ENCODE data around the gene CSTB. TPM values are rescaled to one million over a fixed set of nuclear protein-coding genes. Genes with fewer than 3 reads are reported as not detected.

The CSTB gene
- total RNA-seq, 1 donor from 2014 or later = 45.4 TPM

GRCh38 chr21:43767984-43768867 lies 7.9 kb downstream of the CSTB start:
- H3K36me3 Mint-ChIP-seq = peaks cover 2% of the 10 kb centered on the region
- no peaks in the 10 kb centered on the region for H3K27me3 Mint-ChIP-seq
- peak overlapping the region; percentile 95 for H3K27ac Mint-ChIP-seq
- H3K4me3 Mint-ChIP-seq = peak overlapping the region; percentile 55
- no peak for DNase-seq (ENCODE audit: extremely low spot score, unreplicated experiment)
- TF ChIP-seq, protein P1, sequence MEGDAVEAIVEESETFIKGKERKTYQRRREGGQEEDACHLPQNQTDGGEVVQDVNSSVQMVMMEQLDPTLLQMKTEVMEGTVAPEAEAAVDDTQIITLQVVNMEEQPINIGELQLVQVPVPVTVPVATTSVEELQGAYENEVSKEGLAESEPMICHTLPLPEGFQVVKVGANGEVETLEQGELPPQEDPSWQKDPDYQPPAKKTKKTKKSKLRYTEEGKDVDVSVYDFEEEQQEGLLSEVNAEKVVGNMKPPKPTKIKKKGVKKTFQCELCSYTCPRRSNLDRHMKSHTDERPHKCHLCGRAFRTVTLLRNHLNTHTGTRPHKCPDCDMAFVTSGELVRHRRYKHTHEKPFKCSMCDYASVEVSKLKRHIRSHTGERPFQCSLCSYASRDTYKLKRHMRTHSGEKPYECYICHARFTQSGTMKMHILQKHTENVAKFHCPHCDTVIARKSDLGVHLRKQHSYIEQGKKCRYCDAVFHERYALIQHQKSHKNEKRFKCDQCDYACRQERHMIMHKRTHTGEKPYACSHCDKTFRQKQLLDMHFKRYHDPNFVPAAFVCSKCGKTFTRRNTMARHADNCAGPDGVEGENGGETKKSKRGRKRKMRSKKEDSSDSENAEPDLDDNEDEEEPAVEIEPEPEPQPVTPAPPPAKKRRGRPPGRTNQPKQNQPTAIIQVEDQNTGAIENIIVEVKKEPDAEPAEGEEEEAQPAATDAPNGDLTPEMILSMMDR (conservative IDR thresholded peaks at IDR 0.05) = no peak
- H3K4me1 Mint-ChIP-seq (ENCODE audit: unreplicated experiment) = peaks cover 19% of the 10 kb centered on the region
- no peaks in the 10 kb centered on the region for H3K9me3 Mint-ChIP-seq

GRCh38 chr21:43767498-43767983 lies 8.6 kb downstream of the CSTB start:
- Mint-ChIP-seq H3K27me3 (no peaks in the 10 kb centered on the region), H3K4me3 (peak overlapping the region; percentile 55), H3K9me3 (no peaks in the 10 kb centered on the region), H3K4me1 (ENCODE audit: unreplicated experiment) (peaks cover 19% of the 10 kb centered on the region), H3K27ac (peak overlapping the region; percentile 95), H3K36me3 (no peaks in the 10 kb centered on the region)
- TF ChIP-seq, protein P1 (conservative IDR thresholded peaks at IDR 0.05) = no peak
- DNase-seq (ENCODE audit: extremely low spot score, unreplicated experiment) = no peak

GRCh38 chr21:43766734-43767497 lies 9.2 kb downstream of the CSTB start:
- Mint-ChIP-seq H3K36me3 (no peaks in the 10 kb centered on the region), H3K9me3 (no peaks in the 10 kb centered on the region), H3K27me3 (no peaks in the 10 kb centered on the region), H3K4me3 (peak overlapping the region; percentile 41), H3K27ac (peak overlapping the region; percentile 95), H3K4me1 (ENCODE audit: unreplicated experiment) (peaks cover 19% of the 10 kb centered on the region)
- TF ChIP-seq, protein P1 (conservative IDR thresholded peaks at IDR 0.05) = no peak
- DNase-seq (ENCODE audit: extremely low spot score, unreplicated experiment) = no peak

- Mint-ChIP-seq H3K9me3 (no peaks in the 10 kb centered on the region), H3K36me3 (no peaks in the 10 kb centered on the region), H3K27ac (no peak overlapping the region), H3K4me3 (no peak overlapping the region), H3K4me1 (ENCODE audit: unreplicated experiment) (peaks cover 19% of the 10 kb centered on the region), H3K27me3 (no peaks in the 10 kb centered on the region)
- TF ChIP-seq, protein P1 (conservative IDR thresholded peaks at IDR 0.05) = no peak
- DNase-seq (ENCODE audit: extremely low spot score, unreplicated experiment) = no peak
Measured at GRCh38 chr21:43764576-43765495, 11.3 kb downstream of the CSTB start.
